ENCODE measurements around the gene PRRG2.
"Not testable (repeated sequence)": the region's sequence is repeated elsewhere in the genome, so short reads cannot be mapped to it uniquely, and the experiment has no call there.

The PRRG2 gene

DNA sequence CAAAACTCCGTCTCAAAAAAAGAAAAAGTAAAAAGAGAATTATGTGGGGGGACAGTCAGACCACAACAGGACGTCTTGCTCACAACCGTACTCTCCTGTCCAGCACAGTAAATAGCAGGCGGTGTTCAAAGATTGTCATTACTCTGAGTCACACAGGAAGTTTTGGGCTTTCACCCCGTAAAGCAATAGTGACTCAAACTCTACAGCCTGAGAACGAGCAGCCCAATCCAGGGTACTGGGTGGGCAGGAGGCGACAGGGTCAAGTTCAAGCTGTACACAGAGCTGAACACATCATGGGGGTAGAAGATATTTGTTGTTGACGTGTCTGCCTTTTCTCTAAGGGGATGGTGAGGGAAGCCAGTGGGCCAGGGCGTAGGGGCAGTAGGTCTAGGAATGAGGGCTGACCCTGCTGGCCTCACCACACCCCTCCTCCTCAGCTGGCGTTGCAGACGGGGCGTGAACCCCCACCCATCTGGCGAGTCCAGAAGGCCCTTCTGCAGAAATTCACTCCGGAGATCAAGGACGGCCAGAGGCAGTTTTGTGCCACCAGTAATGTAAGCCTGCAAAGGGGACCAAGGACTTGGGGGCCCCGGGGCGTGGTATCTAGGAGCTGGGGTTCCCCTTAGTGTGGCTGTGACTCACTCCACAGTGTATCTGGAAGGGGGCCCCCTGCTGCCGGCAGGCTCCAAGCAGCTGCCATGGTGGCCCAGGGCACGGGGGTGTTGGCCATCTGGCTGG lies 33.1 kb downstream of the PRRG2 start:
- DNase-seq = no peak

DNA sequence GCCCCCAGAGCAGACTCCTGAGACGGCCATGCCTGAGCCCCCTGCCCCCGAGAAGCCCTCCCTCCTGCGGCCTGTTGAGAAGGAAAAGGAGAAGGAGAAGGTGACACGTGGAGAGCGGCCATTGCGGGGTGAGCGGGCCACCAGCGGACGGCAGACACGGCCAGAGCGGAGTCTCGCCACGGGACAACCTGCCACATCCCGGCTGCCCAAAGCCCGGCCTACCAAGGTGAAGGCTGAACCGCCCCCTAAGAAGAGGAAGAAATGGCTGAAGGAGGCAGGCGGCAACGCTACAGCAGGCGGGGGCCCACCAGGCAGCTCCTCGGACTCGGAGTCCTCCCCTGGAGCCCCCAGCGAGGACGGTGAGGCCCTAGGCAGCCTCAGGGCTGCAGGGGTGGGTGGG lies 34.7 kb downstream of the PRRG2 start:
- DNase-seq = no peak

DNA sequence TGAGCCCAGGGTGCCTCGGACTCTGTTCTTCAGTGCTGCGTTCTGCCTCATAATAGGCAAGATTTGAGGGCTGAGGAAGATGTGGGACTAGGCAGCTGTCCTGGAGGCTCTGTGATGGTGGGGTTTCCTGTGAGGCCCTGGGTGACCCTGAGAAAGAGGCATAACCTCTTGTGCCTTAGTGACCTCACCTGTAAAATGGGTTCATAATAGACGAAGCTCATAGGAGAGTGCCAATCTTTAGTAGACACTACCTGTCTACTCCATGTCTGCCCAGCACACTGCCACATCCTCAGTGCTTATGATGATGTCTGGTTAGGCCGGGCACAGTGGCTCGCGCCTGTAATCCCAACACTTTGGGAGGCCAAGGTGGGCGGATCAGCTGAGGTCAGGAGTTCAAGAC lies 35.4 kb downstream of the PRRG2 start:
- no peak for DNase-seq

DNA sequence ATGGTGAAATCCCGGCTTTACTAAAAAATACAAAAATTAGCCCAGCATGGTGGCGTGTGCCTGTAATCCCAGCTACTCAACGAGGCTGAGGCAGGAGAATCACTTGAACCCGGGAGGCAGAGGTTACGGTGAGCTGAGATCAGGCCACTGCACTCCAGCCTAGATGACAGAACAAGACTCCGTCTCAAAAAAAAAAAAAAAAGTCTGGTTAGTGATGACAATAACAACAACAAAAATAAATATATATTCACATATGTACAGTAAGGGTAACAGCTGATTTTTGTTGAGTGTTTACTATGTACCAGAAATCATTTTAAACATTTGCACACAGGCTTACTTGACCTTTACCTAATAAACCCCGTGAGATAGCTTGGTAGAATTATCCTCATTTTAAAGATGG lies 35.8 kb downstream of the PRRG2 start:
- no peak for DNase-seq

DNA sequence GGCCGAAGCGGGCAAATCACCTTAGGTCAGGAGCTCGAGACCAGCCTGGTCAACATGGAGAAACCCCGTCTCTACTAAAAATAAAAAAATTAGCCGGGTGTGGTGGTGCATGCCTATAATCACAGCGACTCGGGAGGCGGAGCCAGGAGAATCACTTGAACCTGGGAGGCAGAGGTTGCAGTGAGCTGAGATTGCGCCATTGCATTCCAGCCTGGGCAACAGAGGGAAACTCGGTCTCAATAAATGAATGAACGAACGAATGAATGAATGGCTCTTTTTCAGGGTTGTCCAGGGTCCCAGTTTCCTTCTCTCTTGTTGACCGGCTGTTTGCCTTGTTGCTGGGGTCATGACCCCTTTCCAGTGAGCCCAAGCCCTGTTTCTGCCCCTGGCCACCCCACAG lies 36.7 kb downstream of the PRRG2 start:
- DNase-seq = not testable (repeated sequence)

DNA sequence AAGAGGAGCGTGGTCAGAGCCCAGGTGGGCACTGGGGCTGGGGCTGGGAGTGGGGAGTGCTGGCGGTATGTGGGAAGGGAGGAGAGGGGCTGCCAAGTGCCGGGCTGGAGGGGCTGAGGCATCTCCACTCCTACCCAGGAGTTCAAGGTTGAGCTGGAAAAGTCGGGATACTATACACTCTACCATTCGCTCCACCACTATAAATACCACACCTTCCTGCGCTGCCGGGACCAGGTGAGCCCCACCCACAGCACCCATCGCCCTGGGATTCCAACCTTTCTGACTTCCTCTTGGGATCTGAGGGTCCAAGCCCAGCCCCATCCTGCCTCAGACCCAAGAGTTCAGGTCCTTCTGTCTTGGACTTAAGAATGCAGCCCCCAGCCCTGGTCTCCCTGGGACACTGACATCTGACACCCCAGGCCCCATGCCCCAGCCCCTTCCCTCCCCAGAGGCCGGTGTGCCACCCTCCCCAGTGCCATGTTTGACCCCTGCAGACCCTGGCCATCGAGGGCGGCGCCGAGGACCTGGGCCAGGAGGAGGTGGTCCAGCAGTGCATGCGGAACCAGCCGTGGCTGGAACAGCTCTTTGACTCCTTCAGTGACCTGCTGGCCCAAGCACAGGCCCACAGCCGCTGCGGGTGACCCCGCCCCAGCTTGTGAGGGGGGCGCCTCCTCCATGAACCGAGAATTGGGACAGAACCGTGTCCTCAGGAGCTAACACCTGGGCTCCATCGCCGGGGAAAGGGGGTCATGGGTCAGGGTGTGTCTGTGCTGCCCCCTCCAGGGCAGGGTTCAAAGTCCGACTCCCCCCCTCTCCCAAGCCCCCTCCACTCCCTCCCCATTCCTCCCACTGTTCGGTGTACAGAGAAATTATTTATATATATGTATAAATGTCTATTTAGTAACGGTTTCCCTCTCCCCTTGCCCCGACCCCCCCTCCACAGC lies 44.1 kb downstream of the PRRG2 start:
- no peak for DNase-seq

DNA sequence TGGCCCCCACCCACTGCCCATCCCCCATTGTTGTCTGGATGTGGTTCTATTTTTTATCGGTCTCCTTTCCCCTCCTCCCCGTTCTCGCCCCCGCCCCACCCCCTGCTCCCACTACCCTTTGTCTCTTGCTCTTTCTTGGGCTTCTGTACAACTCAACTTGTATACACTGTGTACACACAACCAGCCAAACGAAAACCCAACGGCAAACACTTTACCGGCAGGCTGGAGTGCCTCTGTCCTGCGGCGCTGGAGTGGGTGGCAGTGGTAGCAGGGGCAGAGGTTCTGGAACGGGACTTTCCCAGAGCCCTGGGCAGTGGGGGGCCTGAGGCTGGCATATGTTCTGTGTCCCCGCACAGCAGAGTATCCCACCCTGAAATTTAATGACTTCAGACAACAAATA lies 45.1 kb downstream of the PRRG2 start:
- no peak for DNase-seq

DNA sequence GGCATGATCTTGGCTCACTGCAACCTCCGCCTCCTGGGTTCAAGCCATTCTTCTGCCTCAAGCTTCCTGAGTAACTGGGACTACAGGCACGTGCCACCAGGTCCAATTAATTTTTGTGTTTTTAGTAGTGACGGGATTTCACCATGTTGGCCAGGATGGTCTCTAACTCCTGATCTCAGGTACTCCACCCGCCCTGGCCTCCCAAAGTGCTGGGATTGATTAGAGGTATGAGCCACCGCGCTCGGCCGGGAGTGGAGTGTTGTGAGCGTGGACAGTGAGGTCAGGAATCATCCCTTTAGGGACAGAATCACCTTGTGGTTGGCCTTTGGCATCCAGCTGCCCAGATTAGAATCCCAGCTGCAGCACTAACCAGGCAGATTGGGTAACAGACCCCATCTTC lies 48.5 kb downstream of the PRRG2 start:
- no peak for DNase-seq

DNA sequence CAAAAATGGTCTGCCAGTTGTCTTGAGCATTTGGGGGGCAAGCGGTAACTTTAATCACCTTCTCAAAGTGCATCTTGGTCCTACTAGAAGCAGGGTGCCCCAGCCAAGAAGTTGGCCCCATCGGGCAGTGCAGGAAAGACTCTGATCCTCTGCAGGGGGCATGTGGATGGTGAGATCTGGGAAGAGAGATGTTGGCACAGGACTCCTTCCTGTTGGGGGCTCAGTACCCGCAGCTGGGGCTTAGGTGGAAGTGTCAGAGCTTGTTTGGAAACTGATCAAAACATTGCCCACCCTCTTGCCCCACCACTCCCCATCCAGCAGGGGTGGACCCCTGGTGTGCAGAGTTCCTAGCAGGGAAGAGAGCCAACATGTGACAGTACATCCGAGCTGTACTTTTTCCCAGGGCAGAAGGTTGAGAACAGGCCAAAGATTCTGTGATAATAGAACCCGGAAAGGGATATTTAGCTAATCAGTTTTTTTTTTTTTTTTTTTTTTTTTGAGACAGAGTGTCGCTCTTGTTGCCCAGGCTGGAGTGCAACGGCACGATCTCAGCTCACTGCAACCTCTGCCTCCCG lies 50.0 kb downstream of the PRRG2 start:
- DNase-seq = no peak

DNA sequence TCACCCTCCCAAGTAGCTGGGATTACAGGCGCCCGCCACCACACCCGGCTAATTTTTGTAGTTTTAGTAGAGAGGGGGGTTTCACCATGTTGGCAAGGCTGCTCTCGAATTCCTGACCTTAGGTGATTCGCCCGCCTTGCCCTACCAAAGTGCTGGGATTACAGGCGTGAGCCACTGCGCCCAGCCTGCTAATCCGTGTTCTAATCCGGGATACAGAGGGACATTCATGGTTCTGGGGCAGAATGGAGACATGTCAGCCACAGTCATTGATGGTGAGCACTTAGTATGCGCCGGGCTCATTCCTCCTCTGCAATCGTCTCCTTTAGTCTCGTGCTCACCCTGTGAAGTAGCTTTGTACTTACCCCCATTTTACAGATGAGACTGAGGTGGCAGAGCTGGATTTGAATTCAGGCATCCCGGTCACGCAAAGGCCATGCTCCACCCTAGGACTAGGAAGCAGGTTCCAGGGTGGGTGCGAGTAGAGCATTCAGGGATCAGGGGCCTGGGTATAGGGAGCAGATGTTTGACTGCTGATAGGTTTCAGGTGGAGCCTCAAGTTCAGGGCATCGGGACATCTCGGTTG lies 50.6 kb downstream of the PRRG2 start:
- DNase-seq = no peak

DNA sequence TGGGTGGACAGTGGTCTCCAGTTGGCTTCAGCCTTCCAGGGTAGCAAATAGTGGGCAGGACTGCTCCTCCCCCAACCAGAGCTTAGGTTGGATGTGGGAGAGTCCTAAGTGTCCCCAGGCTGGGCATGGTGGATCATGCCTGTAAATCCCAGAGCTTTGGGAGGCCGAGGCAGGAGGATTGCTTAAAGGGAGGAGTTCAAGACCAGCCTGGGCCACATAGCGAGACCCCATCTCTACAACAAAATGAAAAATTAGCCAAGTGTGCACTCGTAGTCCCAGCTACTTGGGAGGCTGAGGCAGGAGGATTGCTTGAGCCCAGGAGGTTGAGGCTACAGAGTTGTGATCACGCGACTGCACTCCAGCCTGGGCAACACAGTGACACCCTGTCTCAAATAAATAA lies 51.5 kb downstream of the PRRG2 start:
- no peak for DNase-seq

DNA sequence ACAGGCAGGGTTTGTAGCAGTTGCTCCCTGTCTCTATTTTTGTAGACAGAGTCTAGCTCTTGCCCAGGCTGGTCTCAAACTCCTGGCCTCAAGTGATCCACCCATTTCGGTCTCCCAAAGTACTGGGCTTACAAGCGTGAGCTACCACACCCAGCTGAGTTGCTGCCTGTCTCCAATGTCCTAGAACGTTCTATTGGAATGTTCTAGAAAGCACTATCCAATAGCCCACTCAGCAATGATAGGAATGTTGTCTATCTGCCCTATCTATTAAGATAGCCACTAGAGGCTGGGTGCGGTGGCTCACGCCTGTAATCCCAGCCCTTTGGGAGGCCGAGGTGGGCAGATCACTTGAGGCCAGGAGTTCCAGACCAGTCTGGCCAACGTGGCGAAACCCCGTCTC lies 52.2 kb downstream of the PRRG2 start:
- DNase-seq = not testable (repeated sequence)

DNA sequence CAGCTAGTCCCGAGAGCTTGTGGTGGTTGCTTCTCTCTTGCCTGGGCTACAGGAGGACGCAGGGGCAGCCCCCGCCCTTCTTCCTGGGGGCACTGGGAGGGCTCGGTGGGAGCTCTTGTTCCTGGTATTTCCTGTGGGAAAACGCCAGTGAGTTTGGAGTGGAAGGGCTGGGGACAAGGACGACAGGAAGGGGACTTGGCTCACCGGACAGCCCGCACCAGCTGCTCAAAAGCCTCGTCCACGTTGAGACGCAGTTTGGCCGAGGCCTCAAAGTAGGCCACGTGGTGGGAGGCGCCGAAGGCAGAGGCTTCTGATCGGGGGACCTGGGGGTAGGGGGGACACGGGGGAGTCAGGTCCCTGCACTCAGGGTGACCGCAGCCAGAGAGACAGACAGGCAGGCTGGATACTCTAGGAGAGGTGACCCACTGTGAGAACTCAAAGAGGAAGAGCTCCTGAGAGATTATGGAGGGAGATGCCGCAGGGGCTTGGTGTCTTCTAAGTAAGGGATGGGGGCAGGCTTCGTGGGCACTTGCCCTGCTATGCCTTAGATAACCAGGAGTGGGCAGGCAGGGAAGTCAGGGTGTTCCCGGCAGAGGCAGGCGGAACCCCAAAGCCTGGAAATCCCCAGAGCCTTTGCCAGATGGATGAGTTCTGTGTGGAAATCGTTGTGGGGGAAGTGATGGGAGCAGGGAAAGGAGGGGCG lies 54.6 kb downstream of the PRRG2 start:
- DNase-seq = no peak

DNA sequence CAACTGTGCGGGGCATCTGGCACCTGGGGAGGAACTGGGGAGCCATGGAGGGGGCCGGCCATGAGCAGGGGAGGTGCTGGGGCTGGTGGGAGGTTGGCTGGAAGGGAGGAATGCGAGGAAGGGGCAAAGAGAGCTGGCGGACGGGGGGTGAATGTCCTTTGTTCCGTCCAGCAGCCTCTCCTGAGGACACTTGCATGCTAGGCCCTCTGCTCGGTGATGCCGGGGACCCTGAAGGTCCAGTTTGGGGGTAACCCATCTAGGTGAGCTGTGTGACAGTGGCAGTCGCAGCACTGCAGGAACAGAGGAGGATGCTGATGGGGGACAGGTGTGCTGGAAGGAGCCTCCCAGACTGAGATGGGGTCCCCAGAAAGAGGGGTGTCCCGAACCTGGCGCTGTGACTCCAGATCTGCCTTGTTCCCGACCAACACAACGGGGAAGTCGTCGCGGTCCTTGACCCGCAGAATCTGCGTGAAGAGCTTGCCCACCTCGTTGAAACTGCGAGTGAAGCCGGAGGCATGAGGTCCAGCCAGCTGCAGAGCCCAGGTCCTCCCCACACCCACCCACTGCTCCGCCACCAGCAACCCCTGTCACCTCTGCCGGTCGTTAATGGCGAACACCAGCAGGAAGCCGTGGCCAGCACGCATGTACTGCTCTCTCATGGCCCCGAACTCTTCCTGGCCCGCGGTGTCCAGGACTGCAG lies 55.3 kb downstream of the PRRG2 start:
- DNase-seq = no peak

DNA sequence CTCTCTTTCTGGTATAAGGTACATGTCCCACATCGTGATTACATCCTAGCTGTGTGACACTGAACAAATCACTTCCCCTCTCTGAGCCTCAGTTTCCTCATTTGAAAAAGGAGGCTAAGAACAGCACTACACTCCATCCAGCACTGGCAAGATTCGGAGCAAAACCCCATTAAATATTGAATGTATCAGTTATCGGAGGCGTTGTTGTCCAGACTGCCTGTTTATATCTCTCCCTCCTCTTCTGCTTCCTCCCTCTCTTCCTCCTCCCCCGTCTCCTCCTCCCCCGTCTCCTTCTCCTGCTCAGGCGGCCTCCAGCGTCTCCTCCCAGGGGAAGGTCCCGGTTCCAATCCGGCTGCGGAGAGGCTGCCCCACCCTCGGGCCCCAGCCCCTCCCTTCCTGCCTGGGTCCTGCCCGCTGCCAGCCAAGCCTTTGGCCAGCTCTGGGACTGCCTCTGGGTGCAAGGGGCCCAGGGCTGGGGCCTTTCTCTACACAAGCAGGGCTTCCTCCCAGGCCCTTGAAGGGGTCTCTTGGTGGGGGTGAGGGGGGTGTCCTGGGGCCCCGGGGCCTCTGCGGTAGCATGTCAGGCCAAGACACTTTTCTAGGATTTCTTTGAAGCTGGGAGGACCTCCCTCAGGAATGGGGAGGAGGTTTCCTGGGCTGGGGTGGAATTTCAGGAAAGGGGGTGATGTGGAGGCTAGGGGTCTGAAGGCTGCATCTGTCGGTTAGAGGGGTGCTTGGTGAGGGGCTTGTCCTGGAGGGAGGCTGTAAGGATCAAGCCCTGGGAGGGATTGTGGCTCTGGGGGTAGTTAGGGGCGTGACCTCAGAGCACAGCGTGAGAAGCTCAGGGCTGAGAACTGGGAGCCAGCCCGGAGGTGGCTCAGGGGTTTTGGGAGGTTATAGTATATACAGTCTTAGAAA lies 57.0 kb downstream of the PRRG2 start:
- DNase-seq = no peak

DNA sequence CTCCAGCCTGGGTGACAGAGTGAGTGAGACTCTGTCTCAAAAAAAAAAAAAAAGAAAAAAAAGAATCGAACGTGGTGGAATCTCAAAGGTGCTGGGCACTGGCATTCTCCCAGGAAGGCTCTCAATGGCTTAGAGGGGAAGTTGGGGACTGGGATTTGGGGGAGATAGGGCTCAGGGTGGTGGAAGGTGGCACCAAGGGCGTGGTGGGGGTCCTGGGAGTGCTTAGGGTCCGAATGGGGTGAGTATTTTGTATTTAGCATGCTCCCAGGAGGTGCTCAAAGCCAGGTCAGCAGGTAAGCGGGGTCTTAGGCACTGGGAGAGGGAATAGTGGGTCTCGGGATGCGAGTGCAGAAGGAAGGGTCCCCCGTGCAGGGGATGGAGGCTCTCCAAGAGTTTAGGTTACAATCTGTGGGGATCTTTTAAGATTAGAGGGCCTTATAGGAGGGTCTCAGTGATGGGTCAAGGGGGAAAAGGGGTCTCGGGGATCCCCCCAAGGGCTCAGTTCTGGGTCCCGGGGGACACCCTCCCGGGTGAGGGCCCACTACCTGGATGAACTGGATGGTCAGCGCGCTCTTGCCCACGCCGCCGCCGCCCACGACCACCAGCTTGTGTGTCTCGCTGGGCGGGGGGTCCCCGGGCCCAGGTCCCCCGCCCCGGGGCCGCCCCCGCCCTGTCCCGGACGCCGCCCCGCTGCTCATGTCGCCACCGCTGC lies 58.4 kb downstream of the PRRG2 start:
- no peak for DNase-seq

DNA sequence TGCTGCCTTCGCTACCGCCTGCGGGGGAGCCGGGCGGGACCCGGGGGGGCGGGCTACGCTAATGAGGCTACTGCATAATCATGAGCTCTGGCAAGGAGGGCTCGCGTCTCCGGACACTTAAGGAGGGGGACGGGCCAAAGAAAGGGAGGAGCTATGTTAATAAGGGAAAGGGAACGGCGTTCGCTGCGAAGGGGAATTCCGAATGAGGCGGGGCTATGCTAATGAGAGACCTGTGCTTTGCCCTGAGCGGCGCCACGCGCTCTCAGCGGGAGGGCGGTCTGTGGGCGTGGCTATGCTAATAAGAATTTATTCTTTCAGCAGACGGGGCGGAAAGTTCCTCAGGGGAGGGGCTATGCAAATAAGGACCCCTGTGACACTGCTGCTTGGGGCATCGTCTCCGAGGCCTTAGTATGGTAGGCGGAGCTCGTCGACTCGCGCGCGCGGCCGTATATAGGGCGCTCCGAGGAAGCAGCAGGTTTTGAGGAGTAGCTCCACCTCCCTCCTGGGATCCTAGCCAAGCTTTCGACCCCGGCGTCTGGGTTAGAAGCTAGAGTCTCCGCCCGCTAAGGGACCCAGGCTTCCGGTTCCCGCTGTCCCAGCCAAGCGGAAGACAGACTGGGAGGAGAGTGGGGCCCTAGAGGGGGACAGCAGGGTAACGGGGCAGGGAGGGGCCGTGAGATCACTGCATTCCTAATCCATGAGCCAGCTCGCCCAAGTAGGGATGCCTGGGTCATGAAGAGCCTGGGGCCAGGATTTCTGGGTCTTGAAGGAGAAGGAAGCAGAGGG lies 59.2 kb downstream of the PRRG2 start, which contains the start of gene RRAS:
Gene RRAS, minus strand, starts transcription at position 31 of the 786 bp plus-strand sequence. CDS start 45 bp downstream, outside the sequence.
- peak; percentile 99 for DNase-seq
